ENCODE results near the gene ICAM1. TPM values are rescaled to one million over a fixed set of nuclear protein-coding genes. Genes with fewer than 3 reads are reported as not detected.

The ICAM1 gene
- total RNA-seq, 2 donors from 2014 or later, result 7.3 to 68.9 TPM

- Histone ChIP-seq H3K9me3 (no peaks in the 10 kb centered on the region), H3K27me3 (peaks cover 0 to 81% of the 10 kb centered on the region in 2 donors), H3K4me3 (no peak overlapping the region), H3K27ac (no peak overlapping the region), H3K4me1 (peaks cover 66% of the 10 kb centered on the region), H3K36me3 (replicated peaks in 1 of 2; ENCODE audit: insufficient read depth in 1 of 2, low read depth in 2 of 2) (no peaks in the 10 kb centered on the region)
- ATAC-seq, result peak; percentile 69
- peak; percentile 70 to 82 (median 76) for DNase-seq
- 0 to 2% methylated on average over 14 to 45 of the region's 45 CpGs for WGBS, 2 donors
- TF ChIP-seq POLR2A (IDR thresholded peaks at IDR 0.05), result no peak
- TF ChIP-seq CTCF (IDR thresholded peaks at IDR 0.05), result no peak
- intact Hi-C loops (cut with DNase I), result no loop called here
These were observed 21.4 kb downstream of the ICAM1 start for GRCh38 chr19:10292206-10292788.

GRCh38 chr19:10292789-10293636 lies 22.1 kb downstream of the ICAM1 start:
- Histone ChIP-seq H3K9me3 (no peaks in the 10 kb centered on the region), H3K27me3 (peaks cover 0 to 81% of the 10 kb centered on the region in 2 donors), H3K4me3 (no peak overlapping the region), H3K36me3 (replicated peaks in 1 of 2; ENCODE audit: insufficient read depth in 1 of 2, low read depth in 2 of 2) (no peaks in the 10 kb centered on the region), H3K27ac (no peak overlapping the region), H3K4me1 (peaks cover 61% of the 10 kb centered on the region)
- 9 to 12% methylated on average over 27 to 56 of the region's 56 CpGs for WGBS, 2 donors
- TF ChIP-seq CTCF (IDR thresholded peaks at IDR 0.05), result no peak
- no peak for TF ChIP-seq POLR2A (IDR thresholded peaks at IDR 0.05)
- no peak for DNase-seq
- intact Hi-C loops (cut with DNase I), result no loop called here
- ATAC-seq, result no peak

GRCh38 chr19:10293637-10294367 lies 22.9 kb downstream of the ICAM1 start:
- DNase-seq, result no peak
- 16% methylated on average over 49 of the region's 49 CpGs; no CpG with 5 or more reads in 1 of the 2 donors for WGBS, 2 donors
- no peak overlapping the region for H3K4me3 ChIP-seq
- no peaks in the 10 kb centered on the region for H3K36me3 ChIP-seq (replicated peaks in 1 of 2; ENCODE audit: insufficient read depth in 1 of 2, low read depth in 2 of 2)
- peaks cover 57% of the 10 kb centered on the region for H3K4me1 ChIP-seq
- TF ChIP-seq CTCF (IDR thresholded peaks at IDR 0.05) (no peak), POLR2A (IDR thresholded peaks at IDR 0.05) (no peak)
- H3K27ac ChIP-seq, result no peak overlapping the region
- no peak for ATAC-seq
- intact Hi-C loops (cut with DNase I), result no loop called here
- peaks cover 0 to 75% of the 10 kb centered on the region in 2 donors for H3K27me3 ChIP-seq
- no peaks in the 10 kb centered on the region for H3K9me3 ChIP-seq

- Histone ChIP-seq H3K9me3 (no peaks in the 10 kb centered on the region), H3K4me3 (no peak overlapping the region), H3K27ac (no peak overlapping the region), H3K36me3 (replicated peaks in 1 of 2; ENCODE audit: insufficient read depth in 1 of 2, low read depth in 2 of 2) (no peaks in the 10 kb centered on the region), H3K27me3 (peaks cover 0 to 70% of the 10 kb centered on the region in 2 donors), H3K4me1 (peaks cover 52% of the 10 kb centered on the region)
- no peak for TF ChIP-seq POLR2A (IDR thresholded peaks at IDR 0.05)
- no peak for TF ChIP-seq CTCF (IDR thresholded peaks at IDR 0.05)
- no peak for DNase-seq
- ATAC-seq, result no peak
- 0 to 14% methylated on average over 10 to 24 of the region's 25 CpGs for WGBS, 2 donors
- intact Hi-C loops (cut with DNase I), result no loop called here
These were observed 23.4 kb downstream of the ICAM1 start for GRCh38 chr19:10294368-10294697.

Measured in body of pancreas (tissue), 4 donors.